AG09319 (cell line): ENCODE measurements around the gene FUT1.
"Not testable (repeated sequence)": the region's sequence is repeated elsewhere in the genome, so short reads cannot be mapped to it uniquely, and the experiment has no call there.

Experiments
- DNase-seq: peaks from one replicate; pipeline ENCODE4 v3.0.0-alpha.2; 2010; ENCODE audit warnings: low read depth; ENCODE audit errors: extremely low read depth
- TF ChIP-seq, protein P1 (sequence below): IDR thresholded peaks from 2 replicates; pipeline ENCODE4 v1.5.1; 2011; ENCODE audit warnings: low read depth, mild to moderate bottlenecking, inconsistent platforms, low read length, moderate library complexity

FUT1 gene

DNA sequence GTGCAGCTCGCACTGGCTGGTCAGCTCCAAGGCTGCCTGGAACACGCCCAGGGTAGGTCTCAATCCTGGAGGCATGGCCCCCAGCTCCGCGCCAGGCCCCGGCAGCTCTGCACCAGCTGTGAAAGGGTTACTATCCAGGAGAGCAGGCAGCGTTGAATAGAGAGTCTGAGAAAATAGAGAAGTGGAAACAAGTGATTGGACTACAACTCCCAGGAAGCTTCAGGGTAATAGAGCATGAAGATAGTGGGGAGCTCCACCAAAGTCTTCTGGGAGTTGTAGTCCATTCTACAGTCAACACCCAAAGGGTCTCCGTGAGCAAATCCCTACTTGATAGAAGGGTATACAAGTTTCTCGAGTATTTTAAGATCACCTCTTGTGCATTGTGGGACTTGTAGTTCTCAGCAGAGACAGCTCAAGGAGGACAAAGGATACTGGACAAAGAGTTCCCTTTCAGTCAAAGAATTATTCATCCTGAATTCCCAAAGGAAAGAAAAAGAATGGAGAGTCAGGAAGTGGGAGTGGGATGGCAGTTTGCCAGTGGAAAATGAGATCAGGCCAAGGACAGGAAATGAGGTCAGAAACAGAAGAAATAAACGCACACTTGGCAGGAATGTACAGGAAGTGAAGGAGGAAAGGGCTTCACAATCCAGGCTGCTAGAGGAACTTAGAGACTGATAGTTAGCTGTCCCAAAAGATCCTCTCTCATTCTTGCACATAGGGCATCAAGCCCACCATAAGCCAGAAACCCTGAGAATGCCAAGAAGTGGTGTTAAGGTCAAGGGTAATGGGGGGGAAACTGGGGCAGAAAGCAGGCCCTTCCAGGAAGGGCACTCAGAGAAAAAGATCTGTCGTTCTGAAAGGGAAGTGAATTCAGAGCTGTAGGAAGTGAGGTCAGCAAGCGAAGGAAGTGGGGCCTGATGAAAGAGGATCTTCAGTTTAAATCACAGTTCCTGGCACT is 27.4 kb downstream of the FUT1 start:
- DNase-seq, result no peak
- TF ChIP-seq, protein P1, sequence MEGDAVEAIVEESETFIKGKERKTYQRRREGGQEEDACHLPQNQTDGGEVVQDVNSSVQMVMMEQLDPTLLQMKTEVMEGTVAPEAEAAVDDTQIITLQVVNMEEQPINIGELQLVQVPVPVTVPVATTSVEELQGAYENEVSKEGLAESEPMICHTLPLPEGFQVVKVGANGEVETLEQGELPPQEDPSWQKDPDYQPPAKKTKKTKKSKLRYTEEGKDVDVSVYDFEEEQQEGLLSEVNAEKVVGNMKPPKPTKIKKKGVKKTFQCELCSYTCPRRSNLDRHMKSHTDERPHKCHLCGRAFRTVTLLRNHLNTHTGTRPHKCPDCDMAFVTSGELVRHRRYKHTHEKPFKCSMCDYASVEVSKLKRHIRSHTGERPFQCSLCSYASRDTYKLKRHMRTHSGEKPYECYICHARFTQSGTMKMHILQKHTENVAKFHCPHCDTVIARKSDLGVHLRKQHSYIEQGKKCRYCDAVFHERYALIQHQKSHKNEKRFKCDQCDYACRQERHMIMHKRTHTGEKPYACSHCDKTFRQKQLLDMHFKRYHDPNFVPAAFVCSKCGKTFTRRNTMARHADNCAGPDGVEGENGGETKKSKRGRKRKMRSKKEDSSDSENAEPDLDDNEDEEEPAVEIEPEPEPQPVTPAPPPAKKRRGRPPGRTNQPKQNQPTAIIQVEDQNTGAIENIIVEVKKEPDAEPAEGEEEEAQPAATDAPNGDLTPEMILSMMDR, result no peak

DNA sequence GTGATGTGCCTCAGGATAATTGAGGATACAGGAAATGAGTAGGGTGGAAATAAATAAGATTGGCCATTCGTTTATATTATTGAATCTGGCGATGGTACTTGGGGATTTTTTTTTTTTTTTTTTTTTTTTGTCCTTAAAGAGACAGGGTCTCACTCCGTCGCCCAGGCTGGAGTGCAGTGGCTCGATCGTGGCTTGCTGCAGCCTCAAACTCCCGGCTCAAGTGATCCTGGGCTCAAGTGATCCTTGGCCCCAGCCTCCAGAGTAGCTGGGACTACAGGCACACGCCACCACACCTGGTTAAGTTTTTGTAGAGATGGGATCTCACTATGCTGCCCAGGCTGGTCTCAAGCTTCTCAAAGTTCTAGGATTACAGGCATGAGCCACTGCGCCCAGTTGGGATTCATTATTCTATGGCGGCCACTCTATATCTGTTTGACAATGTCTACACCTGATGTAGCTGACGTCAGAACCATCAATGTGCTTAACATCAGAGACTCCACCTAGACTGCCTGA is 30.2 kb downstream of the FUT1 start:
- TF ChIP-seq, protein P1, result no peak
- no peak for DNase-seq

DNA sequence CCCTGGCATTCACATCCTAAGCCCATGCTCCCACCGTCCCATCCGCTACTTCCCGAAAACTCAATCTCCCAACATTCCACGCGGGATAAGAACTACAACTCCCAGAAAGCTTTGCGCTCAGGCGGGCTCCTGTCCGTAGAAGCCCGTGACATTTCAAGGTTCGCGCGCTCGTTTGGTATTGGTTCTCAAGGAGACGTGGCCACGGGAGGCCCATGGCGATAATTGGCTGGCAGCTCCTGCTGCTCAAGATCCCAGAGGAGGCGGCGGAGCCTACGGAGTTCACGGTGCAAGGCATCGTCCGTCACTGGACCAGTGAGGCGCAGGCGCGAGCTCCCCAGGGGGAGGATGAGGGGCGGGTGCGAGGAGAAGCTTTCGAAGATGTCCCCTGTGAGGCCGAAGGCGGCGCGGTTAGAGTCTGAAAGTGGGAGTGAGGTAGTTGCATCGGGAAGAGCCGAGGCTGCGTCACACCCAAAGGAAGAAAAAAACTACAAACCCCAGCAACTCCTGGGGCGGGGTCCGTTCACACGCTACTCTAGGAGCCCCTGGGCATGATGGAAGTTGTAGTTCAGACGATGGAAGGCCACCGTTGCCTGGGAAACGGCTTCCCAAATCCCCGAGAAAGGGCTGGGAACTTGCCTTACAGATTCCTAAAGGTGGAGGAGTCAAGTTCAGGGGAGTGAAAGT is 31.7 kb downstream of the FUT1 start:
- TF ChIP-seq, protein P1, result no peak
- DNase-seq, result peak; percentile 97

DNA sequence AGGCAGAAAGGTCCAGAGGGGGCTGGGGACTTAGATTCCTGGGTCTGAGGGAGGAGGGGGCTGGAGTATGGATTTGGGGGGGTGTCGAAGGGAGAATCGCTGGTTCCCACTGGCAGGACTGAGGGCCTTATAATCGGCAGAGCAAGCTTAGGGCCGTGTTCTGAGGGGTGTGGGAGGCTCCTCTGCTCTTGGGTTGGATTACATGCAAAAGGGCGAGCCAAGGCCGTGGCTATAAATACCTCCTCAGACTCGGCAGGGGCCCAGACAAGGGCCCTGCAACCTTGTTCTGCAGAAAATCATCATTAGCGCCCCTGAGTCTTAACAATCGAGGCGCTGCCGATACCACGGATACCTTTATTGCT is 32.2 kb downstream of the FUT1 start:
- TF ChIP-seq, protein P1, result no peak
- no peak for DNase-seq

DNA sequence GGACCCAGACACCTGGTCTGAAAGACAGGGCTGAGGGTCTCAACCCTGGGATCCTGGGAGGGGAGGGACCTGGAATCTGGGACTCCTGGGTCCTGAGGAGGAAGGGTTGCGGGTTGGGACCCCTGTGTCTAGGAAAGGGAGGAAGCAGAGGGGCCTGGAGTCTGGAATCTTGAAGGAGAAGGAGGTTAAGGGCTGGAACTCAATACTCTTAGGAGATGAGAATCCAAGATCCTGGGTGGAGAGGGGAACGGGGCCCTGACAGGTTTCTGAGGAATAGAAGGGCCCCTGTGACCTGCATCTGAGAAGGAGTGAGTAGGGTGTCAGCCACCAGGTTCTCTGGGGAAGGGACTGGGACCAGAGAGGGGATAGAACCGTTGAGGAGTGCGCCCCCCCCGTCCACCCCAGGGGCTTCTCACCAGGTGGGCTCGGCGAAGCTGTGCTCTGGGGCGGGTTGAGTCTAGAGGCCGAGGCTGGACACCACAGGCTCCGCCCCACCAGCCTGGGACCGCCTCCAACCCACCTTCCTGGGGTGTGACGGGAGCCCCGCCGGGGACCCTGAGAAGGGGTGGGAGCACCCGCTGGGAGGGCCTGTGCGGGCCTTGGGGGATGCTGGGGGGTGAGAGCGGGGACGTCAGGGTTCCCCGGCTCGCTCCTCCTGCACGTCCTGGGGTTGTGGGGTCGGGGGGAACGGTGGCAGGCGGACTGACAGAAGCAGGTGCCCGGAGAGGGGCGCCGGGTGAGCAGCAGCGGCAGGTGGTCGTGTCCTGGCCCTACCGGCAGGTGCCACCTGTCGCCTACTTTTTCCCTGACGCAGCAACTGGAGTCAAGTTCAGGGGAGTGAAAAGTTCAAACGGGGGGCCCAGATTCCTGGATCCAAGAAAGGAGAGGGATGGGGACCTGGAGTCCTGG is 32.9 kb downstream of the FUT1 start, which contains the start of gene MAMSTR:
Gene MAMSTR (minus strand): TSS at position 463 of the 909 bp plus-strand sequence. CDS start 694 bp downstream, outside the sequence.
- DNase-seq, result no peak
- TF ChIP-seq, protein P1, result no peak

DNA sequence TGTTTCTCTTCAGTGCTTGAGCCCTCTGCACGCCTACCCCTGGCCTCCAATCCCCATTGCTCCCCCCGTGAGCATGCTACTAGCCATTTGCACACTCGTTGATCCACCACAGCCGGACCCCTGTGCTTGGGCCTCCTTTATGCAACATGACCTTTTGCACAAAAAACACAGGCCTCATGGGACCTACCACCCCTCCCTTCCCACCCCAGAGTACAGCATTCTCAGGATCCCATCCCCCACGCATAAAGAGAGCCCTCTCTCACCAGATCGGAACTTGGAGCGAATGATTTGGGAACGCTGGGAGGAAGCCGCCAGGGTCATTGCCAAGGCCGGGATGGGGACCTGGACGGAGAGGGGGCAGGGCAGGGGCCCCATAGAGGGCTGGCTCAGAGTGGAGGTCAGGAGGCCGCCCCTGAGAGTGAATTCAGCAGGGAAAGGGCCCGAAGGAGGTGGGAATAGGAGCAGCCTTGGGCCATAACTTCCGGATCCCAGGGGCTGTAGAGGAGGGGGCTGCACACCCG is 33.7 kb downstream of the FUT1 start:
- TF ChIP-seq, protein P1, result no peak
- DNase-seq, result no peak

DNA sequence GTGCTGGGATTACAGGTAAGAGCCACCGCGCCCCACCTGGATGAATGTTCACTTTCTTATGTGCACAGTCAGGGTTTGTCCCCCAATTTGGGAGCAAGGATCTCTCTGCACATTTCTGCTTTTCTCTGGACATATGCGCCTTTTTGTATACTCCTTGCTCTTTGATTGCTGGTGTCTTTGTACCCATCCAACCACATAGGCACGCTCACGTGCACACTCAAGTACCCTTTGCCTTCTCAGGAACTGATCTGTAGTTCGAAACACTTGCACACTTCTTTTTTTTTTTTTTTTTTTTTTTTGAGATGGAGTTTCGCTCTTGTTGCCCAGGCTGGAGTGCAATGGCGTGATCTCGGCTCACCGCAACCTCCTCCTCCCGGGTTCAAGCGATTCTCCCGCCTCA is 34.3 kb downstream of the FUT1 start:
- not testable (repeated sequence) for DNase-seq
